Measurements from ENCODE around the gene C10orf90. TPM values are rescaled to one million over a fixed set of nuclear protein-coding genes. Genes with fewer than 3 reads are reported as not detected.

C10orf90 gene
- total RNA-seq, 1 experiment from 2014 or later, result not detected

DNA sequence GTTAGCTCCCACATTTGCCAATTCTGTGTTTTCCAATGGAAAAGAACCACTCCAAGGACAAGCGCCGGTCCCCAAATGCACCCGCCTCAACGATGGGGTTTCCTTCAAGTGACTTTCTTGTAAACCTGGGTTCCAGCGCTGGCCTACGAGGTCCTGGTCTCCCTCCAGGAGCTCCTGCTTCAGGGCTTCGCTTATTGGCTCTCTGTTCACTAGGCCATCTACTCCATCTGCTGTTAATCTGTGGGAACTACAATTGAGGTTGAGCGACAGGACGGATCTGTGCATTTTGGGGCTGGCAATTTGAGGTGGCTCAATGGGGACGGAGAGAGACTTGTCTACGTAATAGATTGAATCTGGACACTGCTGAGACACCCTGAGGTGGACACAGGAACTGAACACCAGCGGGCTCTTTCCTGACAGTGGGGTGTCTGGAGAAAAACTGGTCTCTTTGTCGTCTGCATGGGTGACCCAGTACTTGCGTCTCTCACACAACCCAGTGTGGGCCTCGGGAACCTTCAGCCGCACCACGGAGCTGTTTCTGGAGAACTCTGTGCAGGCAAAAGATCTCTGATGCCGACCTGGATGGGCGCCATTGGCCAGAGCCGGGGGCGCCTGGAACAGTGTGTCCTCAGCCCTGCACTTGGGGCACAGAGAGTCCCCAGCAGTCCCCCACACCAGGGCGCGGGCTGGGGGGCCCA lies 166.3 kb downstream of the C10orf90 start:
- Histone ChIP-seq H3K79me1 (ENCODE audit: insufficient read depth, low read depth, low read length, poor library complexity, severe bottlenecking) (no peaks in the 10 kb centered on the region), H2AFZ (ENCODE audit: low read length) (no peak overlapping the region), H2BK15ac (ENCODE audit: low read depth, low read length) (no peak overlapping the region), H3T11ph (ENCODE audit: low read length) (no peak overlapping the region), H3K27ac (ENCODE audit: insufficient read length, low read depth, low read length) (no peak overlapping the region), H4K5ac (ENCODE audit: insufficient read length, low read depth, low read length) (no peak overlapping the region), H2BK5ac (ENCODE audit: insufficient read length, low read length) (no peak overlapping the region), H3K79me2 (ENCODE audit: insufficient read depth, low read length) (no peaks in the 10 kb centered on the region), H4K8ac (replicated peaks; ENCODE audit: insufficient read length, low read depth, low read length) (no peak overlapping the region), H3K9me3 (ENCODE audit: control insufficient read depth, low read depth, low read length) (no peaks in the 10 kb centered on the region), H2AK5ac (ENCODE audit: insufficient read length, low read length) (no peak overlapping the region), H2BK20ac (ENCODE audit: low read depth, low read length, poor library complexity, severe bottlenecking) (no peak overlapping the region), H3K4me1 (ENCODE audit: insufficient read depth, low read length) (no peaks in the 10 kb centered on the region), H3K4ac (ENCODE audit: low read depth, low read length) (no peak overlapping the region), H3K27me3 (ENCODE audit: insufficient read depth, low read length) (no peaks in the 10 kb centered on the region), H4K20me1 (ENCODE audit: control insufficient read depth, insufficient read depth, insufficient read length) (no peaks in the 10 kb centered on the region), H3K23ac (ENCODE audit: insufficient read length, low read depth, low read length) (no peak overlapping the region), H3K4me2 (ENCODE audit: insufficient read depth, insufficient read length, low read length) (no peak overlapping the region), H3K18ac (ENCODE audit: insufficient read length, low read depth, low read length) (no peak overlapping the region), H4K91ac (ENCODE audit: insufficient read length, low read depth, low read length) (no peak overlapping the region), H2BK12ac (ENCODE audit: insufficient read length, low read depth, low read length) (no peak overlapping the region), H3K14ac (ENCODE audit: insufficient read depth, low read length) (no peak overlapping the region), H3K56ac (ENCODE audit: insufficient read length, low read depth, low read length) (no peak overlapping the region), H3K9ac (ENCODE audit: extremely low read depth, insufficient read length, low read length) (no peak overlapping the region), H3K23me2 (ENCODE audit: insufficient read length, low read depth, low read length, poor library complexity, severe bottlenecking) (no peaks in the 10 kb centered on the region), H2BK120ac (ENCODE audit: low read depth, low read length, poor library complexity, severe bottlenecking) (no peak overlapping the region)
- H3K36me3 Mint-ChIP-seq (ENCODE audit: insufficient read depth in 1 of 3, low read depth in 3 of 3), result no peaks in the 10 kb centered on the region
- peak; percentile 70 for DNase-seq
- no peak overlapping the region for H3K27ac Mint-ChIP-seq
- WGBS (ENCODE audit: extremely low coverage, insufficient read length, low lambda C conversion rate), result no CpG with 5 or more reads among the region's 23 CpGs
- no peak overlapping the region for H3K4me3 Mint-ChIP-seq
- no peaks in the 10 kb centered on the region; the same call in 1 of the 2 replicates for H3K27me3 Mint-ChIP-seq (ENCODE audit: low read depth)
- H3K4me1 Mint-ChIP-seq, result no peaks in the 10 kb centered on the region; a peak in 1 of 4 replicates
- peak; percentile 76 for TF ChIP-seq CTCF (conservative IDR thresholded peaks at IDR 0.05)
- no peaks in the 10 kb centered on the region for H3K9me3 Mint-ChIP-seq

Data from H9 (cell line).